HL-60 (cell line): Measurements from ENCODE around the gene IQCK.

Experiments
- REST ChIP-seq: IDR thresholded peaks from 2 replicates; pipeline ENCODE4 v1.6.1; 2012; ENCODE audit warnings: low read depth; ENCODE audit not compliant: insufficient replicate concordance
- TF ChIP-seq, protein P1 (sequence below): IDR thresholded peaks from one replicate; pipeline ENCODE4 v1.5.1; 2011; ENCODE audit warnings: low read length, control low read depth, inconsistent platforms; ENCODE audit not compliant: insufficient read depth

GRCh38 chr16:19833176-19833575 lies 115.1 kb downstream of the IQCK start:
- TF ChIP-seq, protein P1, sequence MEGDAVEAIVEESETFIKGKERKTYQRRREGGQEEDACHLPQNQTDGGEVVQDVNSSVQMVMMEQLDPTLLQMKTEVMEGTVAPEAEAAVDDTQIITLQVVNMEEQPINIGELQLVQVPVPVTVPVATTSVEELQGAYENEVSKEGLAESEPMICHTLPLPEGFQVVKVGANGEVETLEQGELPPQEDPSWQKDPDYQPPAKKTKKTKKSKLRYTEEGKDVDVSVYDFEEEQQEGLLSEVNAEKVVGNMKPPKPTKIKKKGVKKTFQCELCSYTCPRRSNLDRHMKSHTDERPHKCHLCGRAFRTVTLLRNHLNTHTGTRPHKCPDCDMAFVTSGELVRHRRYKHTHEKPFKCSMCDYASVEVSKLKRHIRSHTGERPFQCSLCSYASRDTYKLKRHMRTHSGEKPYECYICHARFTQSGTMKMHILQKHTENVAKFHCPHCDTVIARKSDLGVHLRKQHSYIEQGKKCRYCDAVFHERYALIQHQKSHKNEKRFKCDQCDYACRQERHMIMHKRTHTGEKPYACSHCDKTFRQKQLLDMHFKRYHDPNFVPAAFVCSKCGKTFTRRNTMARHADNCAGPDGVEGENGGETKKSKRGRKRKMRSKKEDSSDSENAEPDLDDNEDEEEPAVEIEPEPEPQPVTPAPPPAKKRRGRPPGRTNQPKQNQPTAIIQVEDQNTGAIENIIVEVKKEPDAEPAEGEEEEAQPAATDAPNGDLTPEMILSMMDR = no peak
- no peak for TF ChIP-seq REST
